ENCODE results near the gene DAP.

Gene DAP

DNA sequence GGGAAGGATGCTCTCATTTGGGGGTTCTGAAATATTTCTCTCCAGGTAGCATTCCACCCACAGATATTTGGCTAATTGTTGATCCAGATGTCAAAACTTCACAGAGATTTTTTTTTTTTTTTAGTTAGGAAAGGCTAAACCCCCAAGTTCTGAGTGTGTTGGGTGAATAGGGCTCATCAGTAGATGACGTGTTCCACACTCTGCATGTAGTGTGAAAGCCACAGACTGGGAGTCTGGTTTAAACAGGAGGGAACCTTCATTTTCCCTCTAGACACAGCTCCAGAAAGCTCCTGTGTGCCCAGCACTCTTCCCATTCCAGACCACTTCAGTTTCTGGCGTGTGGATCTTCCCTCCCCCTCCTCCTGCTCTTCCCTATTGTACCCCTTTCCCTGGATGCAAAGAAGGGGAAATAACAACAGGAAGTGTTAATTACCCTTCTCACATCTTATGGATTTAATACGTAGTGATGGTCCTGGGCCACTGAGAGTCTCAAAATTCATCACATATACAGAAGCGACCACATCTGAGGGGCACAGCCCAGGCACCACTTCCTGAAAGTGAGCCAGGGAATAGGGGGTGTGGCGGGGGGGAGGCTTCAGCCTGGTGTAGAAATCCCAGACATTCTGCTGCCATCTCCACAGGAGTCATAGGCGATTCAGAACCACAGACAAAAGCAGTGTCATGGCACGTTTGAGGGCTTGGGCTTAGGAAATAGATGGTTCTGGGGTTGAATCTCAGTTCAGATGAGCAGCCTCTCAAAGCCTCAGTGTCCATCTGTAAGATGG, 65.1 kb downstream of the DAP start:
- TF ChIP-seq Cebpa-rat (IDR thresholded peaks at IDR 0.05), result no peak
- peaks cover 95% of the 10 kb centered on the region for H4K20me1 ChIP-seq
- no peak overlapping the region for H3K27ac ChIP-seq

DNA sequence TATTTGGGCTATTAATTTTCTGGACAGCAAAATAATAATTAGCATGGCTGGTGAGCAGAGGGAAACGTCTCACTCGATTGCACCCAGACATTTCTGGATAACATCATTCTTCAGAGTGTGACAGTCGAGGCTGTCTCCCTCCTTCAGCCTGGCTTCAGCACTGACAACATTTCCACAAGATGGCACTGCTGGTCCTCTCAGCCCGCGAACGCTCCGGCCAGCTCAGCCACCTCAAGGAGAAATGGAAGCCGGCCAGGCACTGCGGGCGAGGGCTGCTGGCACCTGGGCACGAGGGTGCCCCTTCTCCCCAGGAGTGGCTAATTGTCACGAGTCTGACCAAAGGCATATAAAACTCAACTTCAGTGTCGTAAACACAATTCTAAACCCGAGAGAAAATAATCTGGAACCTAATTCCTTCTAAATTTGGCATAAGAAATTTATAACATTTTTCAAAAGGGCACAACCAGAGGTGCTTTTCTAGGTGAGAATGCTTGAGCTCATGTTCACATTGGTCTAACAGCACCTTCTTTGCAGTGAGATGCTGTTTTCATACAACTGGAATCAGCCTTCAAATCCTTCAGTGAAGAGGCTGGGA, 65.9 kb downstream of the DAP start:
- H3K4me1 ChIP-seq, result peaks cover 37% of the 10 kb centered on the region

More for the DNA sequence above, 65.1 kb downstream of the DAP start:
- no peak overlapping the region for H3K4me3 ChIP-seq
- H3K9ac ChIP-seq, result no peak overlapping the region
- peaks cover 27% of the 10 kb centered on the region for H3K36me3 ChIP-seq
- H3K27me3 ChIP-seq, result no peaks in the 10 kb centered on the region
- no peaks in the 10 kb centered on the region for H3K9me3 ChIP-seq
- H3K4me2 ChIP-seq, result peak overlapping the region; percentile 41
- peaks cover 45% of the 10 kb centered on the region for H3K4me1 ChIP-seq

DNA sequence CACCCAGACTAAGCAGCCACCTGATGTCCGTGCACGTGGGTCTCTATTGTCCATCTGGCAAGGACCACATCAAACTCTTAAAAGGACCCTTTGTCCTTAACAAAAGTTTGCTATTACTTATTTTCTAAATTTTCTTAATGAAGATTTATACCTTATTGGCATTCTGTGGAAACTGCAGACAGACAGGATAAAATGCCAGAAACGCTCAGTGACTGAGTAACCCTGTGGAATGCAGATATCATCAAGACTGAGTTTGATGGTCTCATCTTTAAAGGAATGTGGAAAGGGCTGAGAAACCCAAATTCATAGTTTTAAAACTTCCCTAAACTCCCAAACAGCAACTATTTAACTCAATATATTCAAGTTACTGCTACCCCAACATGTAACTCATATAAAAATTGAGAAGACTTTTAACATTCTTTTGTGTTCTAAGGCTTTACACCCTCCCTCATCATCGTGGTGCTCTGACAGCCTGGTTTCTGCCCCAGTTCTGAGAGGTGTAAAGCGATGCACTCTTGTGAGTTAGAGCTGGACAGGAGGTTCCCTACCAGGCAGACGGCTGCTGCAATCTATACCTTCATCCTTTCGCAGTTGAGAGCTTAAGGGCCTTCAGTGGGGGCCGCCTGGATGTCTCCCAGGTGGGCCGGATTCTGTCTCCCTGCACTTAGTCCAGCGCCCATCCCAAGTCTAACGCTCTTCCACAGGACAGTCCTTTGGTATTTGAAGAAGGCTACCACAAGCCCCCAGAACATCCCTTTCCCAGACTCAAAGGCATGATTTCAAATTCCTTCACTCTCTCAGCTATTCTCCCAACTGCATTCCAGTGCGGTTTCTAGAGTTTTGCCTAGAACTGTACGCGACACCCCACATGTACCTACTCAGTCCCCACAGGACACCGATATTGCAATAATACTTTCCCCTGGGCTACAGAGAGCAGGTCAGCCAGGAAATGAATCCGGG, 68.9 kb downstream of the DAP start:
- Histone ChIP-seq H3K4me1 (peaks cover 23% of the 10 kb centered on the region), H3K4me3 (no peak overlapping the region), H3K27me3 (no peaks in the 10 kb centered on the region), H4K20me1 (peaks cover 61% of the 10 kb centered on the region), H3K9me3 (peaks cover 28% of the 10 kb centered on the region), H3K4me2 (no peak overlapping the region), H3K27ac (no peak overlapping the region), H3K36me3 (peaks cover 64% of the 10 kb centered on the region), H3K9ac (no peak overlapping the region)
- TF ChIP-seq Cebpa-rat (IDR thresholded peaks at IDR 0.05), result no peak

More for the DNA sequence above, 65.9 kb downstream of the DAP start:
- Histone ChIP-seq H3K4me2 (peak overlapping the region; percentile 41), H3K27me3 (no peaks in the 10 kb centered on the region), H3K9me3 (no peaks in the 10 kb centered on the region), H3K36me3 (peaks cover 33% of the 10 kb centered on the region), H3K9ac (no peak overlapping the region), H4K20me1 (peaks cover 92% of the 10 kb centered on the region), H3K4me3 (no peak overlapping the region), H3K27ac (no peak overlapping the region)
- no peak for TF ChIP-seq Cebpa-rat (IDR thresholded peaks at IDR 0.05)

DNA sequence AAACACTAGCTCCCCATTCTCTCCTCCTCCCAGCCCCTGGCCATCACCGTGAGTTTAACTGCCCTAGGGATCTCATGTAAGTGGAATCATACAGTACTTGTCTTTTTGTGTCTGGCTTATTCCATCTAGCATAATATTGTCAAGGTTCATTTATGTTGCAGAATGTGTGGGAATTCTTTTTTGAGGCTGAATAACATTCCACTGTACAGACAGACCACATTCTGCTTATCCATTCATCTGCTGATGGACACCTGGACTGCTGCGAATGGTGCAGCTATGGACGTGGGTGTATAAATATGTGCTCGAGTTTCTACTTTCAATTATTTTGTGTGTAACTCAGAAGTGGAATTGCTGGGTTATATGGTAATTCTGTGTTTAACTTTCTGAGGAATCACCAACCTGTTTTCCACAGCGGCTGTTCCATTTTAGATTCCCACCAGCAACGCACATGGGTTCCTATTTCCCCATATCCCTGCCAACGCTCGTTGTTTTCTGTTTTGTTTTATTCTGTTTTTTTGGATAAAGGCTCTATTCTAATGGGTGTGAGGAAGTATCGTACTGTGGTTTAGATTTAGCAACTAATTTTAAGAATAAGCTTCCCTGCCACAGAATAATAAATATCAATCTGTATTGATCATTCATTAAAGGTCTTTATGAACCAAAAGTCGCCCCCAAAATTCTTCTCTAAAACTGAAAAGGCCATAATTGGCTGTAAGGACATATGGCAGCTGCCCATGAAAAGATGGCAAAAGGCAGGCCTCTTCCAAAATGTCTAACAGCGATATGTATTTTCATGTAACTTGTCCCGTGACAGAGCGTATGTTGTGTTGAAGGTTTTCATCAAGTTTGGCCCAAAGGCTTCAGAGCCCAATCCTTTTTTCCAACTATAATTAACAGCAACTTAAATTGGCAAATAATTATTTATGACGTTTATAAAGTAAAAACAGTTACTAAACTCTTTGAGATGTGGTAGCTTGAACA, 70.3 kb downstream of the DAP start:
- H3K36me3 ChIP-seq, result peaks cover 77% of the 10 kb centered on the region
- H3K27ac ChIP-seq, result no peak overlapping the region

DNA sequence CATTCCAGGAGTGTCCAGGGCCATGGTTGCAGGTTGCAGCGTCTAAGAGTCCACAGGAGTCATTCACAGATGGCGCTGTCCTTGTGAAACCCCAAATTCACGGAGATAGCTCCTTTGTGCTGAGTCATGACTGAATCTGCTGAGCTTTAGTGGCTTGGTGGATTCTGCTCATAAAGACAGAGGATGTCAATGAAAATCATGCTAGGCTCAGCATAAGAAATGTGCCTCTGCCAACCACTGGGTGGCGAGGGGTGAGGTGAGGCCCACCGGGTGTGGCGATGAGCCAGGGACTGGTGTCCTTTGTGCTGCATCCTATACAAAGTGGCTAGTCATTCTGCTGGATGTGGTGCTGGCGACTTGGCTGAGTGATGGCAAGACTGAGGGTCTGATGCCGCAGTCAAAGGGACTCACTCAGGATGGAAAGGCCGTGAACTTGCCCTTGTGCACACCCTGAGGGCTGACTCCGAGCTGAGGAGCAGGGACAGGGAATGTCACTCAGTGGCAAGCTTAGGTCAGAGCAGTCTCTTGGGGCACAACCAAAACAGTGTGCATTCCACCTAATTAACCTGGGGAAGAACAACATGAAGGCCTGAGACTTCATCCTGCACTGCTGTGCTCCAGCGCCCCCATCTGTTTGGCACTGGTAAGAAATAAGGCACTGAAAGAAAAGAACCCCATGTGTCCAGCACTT, 71.5 kb downstream of the DAP start:
- H3K27me3 ChIP-seq, result no peaks in the 10 kb centered on the region
- TF ChIP-seq Cebpa-rat (IDR thresholded peaks at IDR 0.05), result no peak
- no peak overlapping the region for H3K9ac ChIP-seq
- H3K4me2 ChIP-seq, result no peak overlapping the region
- peaks cover 36% of the 10 kb centered on the region for H3K9me3 ChIP-seq
- H3K4me3 ChIP-seq, result no peak overlapping the region
- H4K20me1 ChIP-seq, result peaks cover 49% of the 10 kb centered on the region
- H3K27ac ChIP-seq, result no peak overlapping the region
- H3K36me3 ChIP-seq, result peaks cover 87% of the 10 kb centered on the region
- H3K4me1 ChIP-seq, result no peaks in the 10 kb centered on the region

More for the DNA sequence above, 70.3 kb downstream of the DAP start:
- no peak for TF ChIP-seq Cebpa-rat (IDR thresholded peaks at IDR 0.05)
- peaks cover 9% of the 10 kb centered on the region for H3K4me1 ChIP-seq
- H3K4me2 ChIP-seq, result no peak overlapping the region
- H3K9me3 ChIP-seq, result peaks cover 36% of the 10 kb centered on the region
- no peaks in the 10 kb centered on the region for H3K27me3 ChIP-seq
- peaks cover 49% of the 10 kb centered on the region for H4K20me1 ChIP-seq
- H3K4me3 ChIP-seq, result no peak overlapping the region
- no peak overlapping the region for H3K9ac ChIP-seq

DNA sequence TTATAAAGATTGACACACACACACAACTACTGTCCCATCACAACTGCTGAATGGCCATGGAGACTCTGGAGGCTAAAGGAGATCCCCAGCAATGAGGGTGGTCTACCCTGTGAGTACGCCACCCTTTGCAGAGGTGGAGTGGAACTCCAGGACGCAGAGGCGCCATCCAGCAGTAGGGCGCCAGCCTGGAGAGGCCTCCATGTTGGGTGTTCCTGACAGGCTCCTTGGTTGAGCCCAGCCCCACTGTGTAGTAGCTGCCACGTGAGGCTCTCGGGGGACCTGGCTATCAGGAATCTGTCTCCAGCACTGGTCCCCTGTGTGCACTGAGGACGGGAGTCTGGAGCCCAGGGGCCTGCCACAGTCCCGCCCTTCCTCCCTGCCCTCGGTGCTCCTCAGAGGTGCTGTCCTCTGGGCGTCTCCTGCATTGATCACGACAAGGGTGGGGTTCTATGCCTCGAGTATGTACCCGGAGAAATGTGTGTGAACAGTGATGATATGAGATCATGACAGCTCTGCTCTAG, 72.3 kb downstream of the DAP start:
- Histone ChIP-seq H3K4me1 (no peaks in the 10 kb centered on the region), H3K4me3 (no peak overlapping the region), H4K20me1 (peaks cover 49% of the 10 kb centered on the region), H3K36me3 (peaks cover 83% of the 10 kb centered on the region), H3K4me2 (no peak overlapping the region), H3K27ac (no peak overlapping the region), H3K9ac (no peak overlapping the region), H3K27me3 (no peaks in the 10 kb centered on the region), H3K9me3 (peaks cover 36% of the 10 kb centered on the region)
- no peak for TF ChIP-seq Cebpa-rat (IDR thresholded peaks at IDR 0.05)

DNA sequence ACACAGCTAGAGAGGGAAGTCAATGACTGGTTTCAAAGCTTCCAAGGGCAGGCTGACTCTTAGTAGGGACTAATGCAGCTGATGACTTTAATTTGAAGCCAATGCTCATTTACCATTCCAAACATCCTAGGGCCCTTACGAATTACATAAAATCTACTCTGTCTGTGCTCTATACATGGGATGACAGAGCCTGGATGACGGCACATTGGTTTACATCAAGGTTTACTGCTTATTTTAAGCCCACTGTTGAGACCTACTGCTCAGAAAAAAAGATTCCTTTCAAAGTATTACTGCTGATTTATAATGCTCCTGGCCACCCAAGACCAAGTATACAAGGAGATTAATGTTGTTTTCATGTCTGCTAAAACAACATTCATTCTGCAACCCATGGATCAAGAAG, 74.1 kb downstream of the DAP start:
- no peak overlapping the region for H3K9ac ChIP-seq
- peaks cover 85% of the 10 kb centered on the region for H3K36me3 ChIP-seq
- H3K9me3 ChIP-seq, result peaks cover 36% of the 10 kb centered on the region
- no peak overlapping the region for H3K4me3 ChIP-seq
- H3K4me1 ChIP-seq, result peaks cover 13% of the 10 kb centered on the region
- no peaks in the 10 kb centered on the region for H3K27me3 ChIP-seq
- no peak overlapping the region for H3K4me2 ChIP-seq
- TF ChIP-seq Cebpa-rat (IDR thresholded peaks at IDR 0.05), result no peak
- H4K20me1 ChIP-seq, result peaks cover 48% of the 10 kb centered on the region; the same call in 1 of the 2 replicates
- no peak overlapping the region for H3K27ac ChIP-seq

DNA sequence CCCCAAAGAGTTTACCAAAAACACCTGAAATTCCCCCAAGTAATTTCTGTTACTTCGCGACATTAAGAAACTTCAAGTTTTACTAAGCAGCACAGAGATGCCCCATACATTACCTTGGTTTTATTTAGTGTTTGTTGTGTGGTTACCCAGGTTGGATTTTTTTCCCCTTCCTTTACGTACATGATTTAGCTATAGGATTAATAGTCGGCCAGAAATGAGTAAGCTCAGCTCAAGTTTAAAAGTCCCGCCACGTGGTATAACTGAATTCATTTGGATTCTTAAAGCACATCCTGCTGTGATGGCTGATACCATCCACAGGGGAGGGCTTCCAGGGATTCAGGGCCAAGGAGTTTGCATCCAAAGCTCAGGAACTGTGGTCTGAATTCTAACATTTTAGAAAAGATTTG, 75.9 kb downstream of the DAP start:
- H3K9me3 ChIP-seq, result peaks cover 36% of the 10 kb centered on the region
- peaks cover 96% of the 10 kb centered on the region for H3K36me3 ChIP-seq
- H3K27ac ChIP-seq, result no peak overlapping the region
- no peak for TF ChIP-seq Cebpa-rat (IDR thresholded peaks at IDR 0.05)
- no peaks in the 10 kb centered on the region for H3K27me3 ChIP-seq
- no peak overlapping the region for H3K9ac ChIP-seq
- H3K4me1 ChIP-seq, result peaks cover 31% of the 10 kb centered on the region
- H3K4me3 ChIP-seq, result no peak overlapping the region
- H3K4me2 ChIP-seq, result no peak overlapping the region
- H4K20me1 ChIP-seq, result peaks cover 36% of the 10 kb centered on the region; the same call in 1 of the 2 replicates
